HepG2 (cell line): Measurements from ENCODE around the gene CDHR4. TPM values are rescaled to one million over a fixed set of nuclear protein-coding genes. Genes with fewer than 3 reads are reported as not detected.
A peak's percentile ranks its signal among the peaks of the same experiment; 100 is the strongest.

Experiments used
- ATAC-seq: fragments of 200-7000 bp; cut with Tn5 transposase; 3 replicates; pipeline ENCODE4 v1.9.1; 2020; ENCODE audit warnings: mild to moderate bottlenecking, moderate library complexity
- BruUV-seq: library from RNA; stranded (reverse); fragments of 400-500 nt; replicated peaks from 2 replicates; lab custom pipeline; 2021; lab: Mats Ljungman, UMichigan
- CTCF ChIA-PET: fragments of 300-600 bp; formaldehyde crosslinking; extraction: SDS; loops from one replicate; lab custom pipeline; 2021; ENCODE audit warnings: low total read pairs, inconsistent platforms, low intra/inter-chr PET ratio; lab: Yijun Ruan, JAX
- POLR2A ChIA-PET: fragments of 350-600 bp; sonication (Branson Sonifier 250); formaldehyde crosslinking; loops from one replicate; lab custom pipeline; 2020; ENCODE audit warnings: antibody characterized with exemption, inconsistent platforms; lab: Yijun Ruan, JAX
- DNase-seq: peaks from one replicate; pipeline ENCODE4 v3.0.0-alpha.2; 2015; ENCODE audit warnings: low spot score
- FAIRE-seq: peaks from 3 replicates; lab custom pipeline; 2011; peaks lifted over from hg19 to GRCh38; lab: Jason Lieb, UNC
- H2AFZ ChIP-seq: one replicate; pipeline ENCODE4 v1.6.1; 2011; ENCODE audit warnings: low read length, inconsistent platforms
- H3K27ac ChIP-seq: fragments of 300-600 bp; 3 replicates; pipeline ENCODE4 v1.8.0; 2011; ENCODE audit warnings: mixed run types, mild to moderate bottlenecking, mixed read lengths, low read length, inconsistent platforms; ENCODE audit not compliant: insufficient read depth; ENCODE audit errors: extremely low read length
- H3K27me3 ChIP-seq, 2 experiments: fragments of 200-600 bp in 1 of 2; 2 replicates in 1 of 2; 3 replicates in 1 of 2; pipeline versions ENCODE4 v1.6.0 to v1.8.0; 2011; ENCODE audit warnings: low read length in 2 of 2, mild to moderate bottlenecking in 2 of 2, moderate library complexity in 2 of 2, inconsistent platforms in 1 of 2; ENCODE audit not compliant: insufficient read depth in 2 of 2, control insufficient read depth in 1 of 2
- H3K36me3 ChIP-seq, 2 experiments: fragments of 200-600 bp in 1 of 2; replicated peaks in 1 of 2; 2 replicates in 1 of 2; 3 replicates in 1 of 2; pipeline versions ENCODE4 v1.5.1 to v1.8.0; 2011; ENCODE audit warnings: low read length in 2 of 2, inconsistent platforms in 1 of 2; ENCODE audit not compliant: insufficient read depth in 2 of 2, control insufficient read depth in 1 of 2
- H3K4me1 ChIP-seq: 2 replicates; pipeline ENCODE4 v1.5.1; 2012; ENCODE audit warnings: low read length, inconsistent platforms; ENCODE audit not compliant: insufficient read depth
- H3K4me2 ChIP-seq: 2 replicates; pipeline ENCODE4 v1.6.0; 2011; ENCODE audit warnings: low read depth, low read length, inconsistent platforms
- H3K4me3 ChIP-seq, 3 experiments: fragments of 200-600 bp in 1 of 3; sonication (generic), shearing (Covaris generic) in 1 of 3; replicated peaks in 1 of 3; 2 replicates each; pipeline ENCODE4 v1.5.1; 2011 to 2016; ENCODE audit warnings: low read length in 3 of 3, inconsistent platforms in 2 of 3, low read depth in 2 of 3, mild to moderate bottlenecking in 2 of 3, control low read depth in 1 of 3, mixed read lengths in 1 of 3; ENCODE audit not compliant: insufficient read depth in 1 of 3
- H3K79me2 ChIP-seq: one replicate; pipeline ENCODE4 v1.6.1; 2011; ENCODE audit warnings: low read length, inconsistent platforms; ENCODE audit not compliant: insufficient read depth
- H3K9ac ChIP-seq: 2 replicates; pipeline ENCODE4 v1.6.0; 2011; ENCODE audit warnings: mild to moderate bottlenecking, low read depth, low read length, inconsistent platforms; ENCODE audit not compliant: insufficient read depth
- H3K9me3 ChIP-seq: 2 replicates; pipeline ENCODE4 v1.5.1; 2012; ENCODE audit warnings: mild to moderate bottlenecking, low read length
- H4K20me1 ChIP-seq: 2 replicates; pipeline ENCODE4 v1.6.0; 2011; ENCODE audit warnings: inconsistent platforms, mild to moderate bottlenecking, low read length, moderate library complexity; ENCODE audit not compliant: insufficient read depth
- ERF ChIP-seq: IDR thresholded peaks from 2 replicates; pipeline ENCODE4 v1.6.1; 2018; ENCODE audit warnings: missing biosample characterization, missing genetic modification reagents
- FOXO1 ChIP-seq: sonication (generic); formaldehyde crosslinking; IDR thresholded peaks from 2 replicates; pipeline ENCODE4 v1.4.0; 2020; ENCODE audit warnings: missing genetic modification reagents
- HNRNPUL1 ChIP-seq: fragments of 200-400 bp; formaldehyde crosslinking; IDR thresholded peaks from 2 replicates; pipeline ENCODE4 v1.6.1; 2017; ENCODE audit warnings: low read depth, mild to moderate bottlenecking, low read length, moderate library complexity
- HOXA3 ChIP-seq: sonication (generic); formaldehyde crosslinking; IDR thresholded peaks from 2 replicates; pipeline ENCODE4 v1.5.0; 2020; ENCODE audit warnings: missing genetic modification reagents
- MLLT10 ChIP-seq: sonication (generic); formaldehyde crosslinking; IDR thresholded peaks from 2 replicates; pipeline ENCODE4 v1.4.0; 2020; ENCODE audit warnings: missing genetic modification reagents
- SAP130 ChIP-seq: IDR thresholded peaks from 2 replicates; pipeline ENCODE4 v1.6.1; 2016; ENCODE audit warnings: low read depth
- SMC3 ChIP-seq: IDR thresholded peaks from 2 replicates; pipeline ENCODE4 v1.6.1; 2011; ENCODE audit warnings: low read length, improper control_type of control experiment
- STAG1 ChIP-seq: sonication (generic); formaldehyde crosslinking; IDR thresholded peaks from 2 replicates; pipeline ENCODE4 v1.4.0; 2020; ENCODE audit warnings: missing genetic modification reagents
- TGIF2 ChIP-seq: IDR thresholded peaks from 2 replicates; pipeline ENCODE4 v1.6.1; 2016; ENCODE audit warnings: control low read depth, missing compliant biosample characterization
- XRCC5 ChIP-seq: fragments of 200-400 bp; formaldehyde crosslinking; optimal IDR thresholded peaks from 2 replicates; pipeline ENCODE3; 2017; ENCODE audit warnings: mild to moderate bottlenecking, low read length
- YY1 ChIP-seq: IDR thresholded peaks from 2 replicates; pipeline ENCODE4 v1.6.1; 2011; ENCODE audit warnings: low read length, low read depth, moderate library complexity, mild to moderate bottlenecking; ENCODE audit not compliant: insufficient read depth, insufficient replicate concordance
- ZNF446 ChIP-seq: sonication (generic); formaldehyde crosslinking; IDR thresholded peaks from 2 replicates; pipeline ENCODE4 v1.5.0; 2020; ENCODE audit warnings: mild to moderate bottlenecking, missing genetic modification reagents
- ZNF598 ChIP-seq: sonication (generic); formaldehyde crosslinking; IDR thresholded peaks from 2 replicates; pipeline ENCODE4 v1.5.1; 2020; ENCODE audit warnings: mild to moderate bottlenecking, missing genetic modification reagents, borderline replicate concordance
- ZNF772 ChIP-seq: sonication (generic); formaldehyde crosslinking; IDR thresholded peaks from 2 replicates; pipeline ENCODE4 v1.5.0; 2020; ENCODE audit warnings: mild to moderate bottlenecking, missing genetic modification reagents
- WGBS: methylation state at CpG from one replicate; pipeline ENCODE4 v1.1.6; 2017; ENCODE audit warnings: low lambda C conversion rate; 5-methylcytosine and 5-hydroxymethylcytosine counted together
- in situ Hi-C: cut with HindIII; loops from 2 replicates; pipeline ENCODE4 v1.10.0; 2017; ENCODE audit warnings: low pct_unique_long_range_greater_than_20kb; ENCODE audit not compliant: extremely low pct_ligation_motif_present
- intact Hi-C: fragments of 100-400 bp; cut with micrococcal nuclease; formaldehyde crosslinking; loops from one replicate; pipeline ENCODE4 v1.10.0; 2022; ENCODE audit not compliant: unreplicated experiment
- polyA plus RNA-seq, 8 experiments: library from polyadenylated mRNA; depleted of rRNA in 3 of 8; stranded (reverse) in 7 of 8; unstranded in 1 of 8; fragments of >200 nt; fragmentation: Illumina TruSeq in 4 of 8; extraction: Trizol in 4 of 8; gene quantifications; 2 replicates each; pipeline versions ENCODE4 v1.2.1 to v1.2.3, GENCODE V29; 2011 to 2016; ENCODE audit warnings: low read depth in 4 of 8, missing spikeins in 1 of 8, mixed read lengths in 1 of 8; ENCODE audit not compliant: insufficient read depth in 1 of 8
- total RNA-seq, 5 experiments: library from RNA; depleted of rRNA; stranded (reverse); fragments of >200 nt; fragmentation: Illumina TruSeq; extraction: Trizol; gene quantifications; 2 replicates each; pipeline ENCODE4 v1.2.3, GENCODE V29; 2016; ENCODE audit warnings: low read depth in 1 of 5
- TF ChIP-seq, protein P1 (sequence below): sonication (generic); formaldehyde crosslinking; IDR thresholded peaks from 2 replicates; pipeline ENCODE4 v1.4.0; 2020; ENCODE audit warnings: missing genetic modification reagents, borderline replicate concordance
- TF ChIP-seq, protein P2 (sequence below): sonication (generic); formaldehyde crosslinking; IDR thresholded peaks from 2 replicates; pipeline ENCODE4 v1.8.0; 2022; ENCODE audit warnings: missing genetic modification reagents, low read depth, mild to moderate bottlenecking, borderline replicate concordance
- TF ChIP-seq, protein P3 (sequence below): IDR thresholded peaks from 2 replicates; pipeline ENCODE4 v1.6.1; 2016; ENCODE audit warnings: control low read depth
- TF ChIP-seq, protein P4 (sequence below): sonication (generic); formaldehyde crosslinking; IDR thresholded peaks from 2 replicates; pipeline ENCODE4 v1.8.0; 2022; ENCODE audit warnings: low read depth, missing genetic modification reagents

Gene CDHR4
- total and polyA plus RNA-seq, 2 of the 13 experiments (the other 11 are each of a cell fraction or from before 2014, with no cell fraction given): 0.21 TPM; not detected in 1

DNA sequence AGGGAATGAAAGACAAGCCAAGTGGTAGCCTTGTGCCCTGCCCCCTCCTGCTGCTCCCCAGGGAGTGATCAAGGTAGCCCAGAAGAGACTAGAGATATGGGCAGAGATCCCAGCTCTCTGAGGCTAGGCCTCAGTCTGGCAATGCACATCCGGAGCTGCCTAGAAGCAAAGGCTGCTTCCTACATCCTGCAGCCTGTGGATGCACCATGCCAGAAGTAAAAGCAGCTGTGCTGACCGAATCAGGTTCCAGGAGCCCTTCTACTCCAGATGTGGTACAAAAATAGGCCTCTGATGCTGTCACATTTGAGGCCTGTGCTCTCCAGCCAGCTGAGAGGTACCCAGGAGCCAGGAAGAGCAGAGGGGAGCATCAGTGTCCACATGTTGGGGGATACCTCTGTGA, 40.7 kb upstream of the CDHR4 start (continued):
- TF ChIP-seq, protein P1, sequence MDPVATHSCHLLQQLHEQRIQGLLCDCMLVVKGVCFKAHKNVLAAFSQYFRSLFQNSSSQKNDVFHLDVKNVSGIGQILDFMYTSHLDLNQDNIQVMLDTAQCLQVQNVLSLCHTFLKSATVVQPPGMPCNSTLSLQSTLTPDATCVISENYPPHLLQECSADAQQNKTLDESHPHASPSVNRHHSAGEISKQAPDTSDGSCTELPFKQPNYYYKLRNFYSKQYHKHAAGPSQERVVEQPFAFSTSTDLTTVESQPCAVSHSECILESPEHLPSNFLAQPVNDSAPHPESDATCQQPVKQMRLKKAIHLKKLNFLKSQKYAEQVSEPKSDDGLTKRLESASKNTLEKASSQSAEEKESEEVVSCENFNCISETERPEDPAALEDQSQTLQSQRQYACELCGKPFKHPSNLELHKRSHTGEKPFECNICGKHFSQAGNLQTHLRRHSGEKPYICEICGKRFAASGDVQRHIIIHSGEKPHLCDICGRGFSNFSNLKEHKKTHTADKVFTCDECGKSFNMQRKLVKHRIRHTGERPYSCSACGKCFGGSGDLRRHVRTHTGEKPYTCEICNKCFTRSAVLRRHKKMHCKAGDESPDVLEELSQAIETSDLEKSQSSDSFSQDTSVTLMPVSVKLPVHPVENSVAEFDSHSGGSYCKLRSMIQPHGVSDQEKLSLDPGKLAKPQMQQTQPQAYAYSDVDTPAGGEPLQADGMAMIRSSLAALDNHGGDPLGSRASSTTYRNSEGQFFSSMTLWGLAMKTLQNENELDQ (CRISPR knock-in tag): no peak

DNA sequence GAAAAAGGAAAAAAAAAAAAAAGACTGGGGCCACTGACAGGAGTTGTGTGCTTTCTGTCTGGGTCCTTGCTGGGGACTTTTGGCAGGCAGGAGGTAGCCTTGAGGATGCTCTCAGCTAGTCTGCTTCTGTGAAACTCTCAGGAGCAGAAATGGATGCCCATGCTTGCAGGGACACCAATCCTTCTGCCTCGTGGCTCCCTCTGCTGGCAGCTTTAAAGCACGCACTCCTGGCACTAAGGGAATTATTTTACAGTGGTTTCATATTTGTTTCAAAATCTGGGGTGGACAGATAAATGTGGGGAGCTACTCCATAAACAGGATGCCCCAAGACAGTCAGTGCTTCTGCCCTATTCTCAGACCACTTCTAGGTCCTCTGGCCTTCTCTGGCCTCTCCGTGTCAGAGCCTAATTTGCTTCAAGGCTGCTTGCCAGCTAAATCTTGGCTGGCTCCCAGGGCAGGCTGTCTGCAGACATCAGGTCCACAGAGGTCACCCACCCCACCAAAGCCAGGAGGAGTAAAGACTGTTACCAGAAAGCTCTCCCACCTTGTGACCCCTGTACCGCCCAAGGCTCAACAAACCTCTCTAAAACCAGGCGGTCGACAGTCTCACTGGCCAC, 39.6 kb upstream of the CDHR4 start:
- ATAC-seq (peak; percentile 81), DNase-seq (peak; percentile 63), FAIRE-seq (peak; percentile 61)
- CTCF ChIA-PET: interaction anchor here (0.8 to 1.9 kb wide), 4 partner anchors 37 to 135 kb away, joined by 3 to 27 read pairs (median 9); partner anchors contain the start of gene INKA1
- Histone ChIP-seq H3K9ac (no peak overlapping the region), H3K27ac (no peak overlapping the region), H2AFZ (no peak overlapping the region), H3K79me2 (no peaks in the 10 kb centered on the region), H3K36me3 (peaks cover 5 to 34% of the 10 kb centered on the region in 2 experiments; a peak in 4 of 5 replicates), H4K20me1 (no peaks in the 10 kb centered on the region), H3K9me3 (no peaks in the 10 kb centered on the region), H3K4me2 (no peak overlapping the region), H3K4me1 (peaks cover 30% of the 10 kb centered on the region), H3K27me3 (no peaks in the 10 kb centered on the region), H3K4me3 (no peak overlapping the region)
- POLR2A ChIA-PET: interaction anchor here (0.8 to 1.2 kb wide), 3 partner anchors 22 to 299 kb away, joined by 3 to 4 read pairs (median 3); partner anchors contain the start of gene IP6K1
- in situ Hi-C loops (loop anchor here (5.0 kb wide), 1 partner anchor 137 kb away; no protein-coding TSS in a partner anchor), intact Hi-C loops (loop anchor here (1.0 kb wide), 2 partner anchors 37 to 136 kb away; no protein-coding TSS in a partner anchor)
- no TSS peak for BruUV-seq
- 59% methylated on average over 5 of the region's 6 CpGs for WGBS
- TF ChIP-seq HNRNPUL1 (no peak), ZNF598 (CRISPR knock-in tag) (0 out of 2 replicates have a peak, but pooled peaks have one; percentile 25), XRCC5 (peak; percentile 19), ZNF446 (CRISPR knock-in tag) (no peak), MLLT10 (no peak), SMC3 (peak; percentile 97), FOXO1 (CRISPR knock-in tag) (no peak), STAG1 (CRISPR knock-in tag) (peak; percentile 88), YY1 (peak; percentile 32), ZNF772 (CRISPR knock-in tag) (no peak), SAP130 (CRISPR knock-in tag) (peak; percentile 53), HOXA3 (CRISPR knock-in tag) (0 out of 2 replicates have a peak, but pooled peaks have one; percentile 1), TGIF2 (CRISPR knock-in tag) (no peak), ERF (0 out of 2 replicates have a peak, but pooled peaks have one; percentile 35)
- TF ChIP-seq, protein P2, sequence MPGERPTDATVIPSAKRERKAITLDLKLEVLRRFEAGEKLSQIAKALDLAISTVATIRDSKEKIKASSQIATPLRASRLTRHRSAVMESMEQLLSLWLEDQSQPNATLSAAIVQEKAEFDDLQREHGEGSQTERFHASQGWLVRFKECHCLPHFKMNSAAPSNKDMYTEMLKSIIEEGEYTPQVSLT: no peak
- TF ChIP-seq, protein P3, sequence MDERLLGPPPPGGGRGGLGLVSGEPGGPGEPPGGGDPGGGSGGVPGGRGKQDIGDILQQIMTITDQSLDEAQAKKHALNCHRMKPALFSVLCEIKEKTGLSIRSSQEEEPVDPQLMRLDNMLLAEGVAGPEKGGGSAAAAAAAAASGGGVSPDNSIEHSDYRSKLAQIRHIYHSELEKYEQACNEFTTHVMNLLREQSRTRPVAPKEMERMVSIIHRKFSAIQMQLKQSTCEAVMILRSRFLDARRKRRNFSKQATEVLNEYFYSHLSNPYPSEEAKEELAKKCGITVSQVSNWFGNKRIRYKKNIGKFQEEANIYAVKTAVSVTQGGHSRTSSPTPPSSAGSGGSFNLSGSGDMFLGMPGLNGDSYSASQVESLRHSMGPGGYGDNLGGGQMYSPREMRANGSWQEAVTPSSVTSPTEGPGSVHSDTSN (CRISPR knock-in tag): no peak
- TF ChIP-seq, protein P4, sequence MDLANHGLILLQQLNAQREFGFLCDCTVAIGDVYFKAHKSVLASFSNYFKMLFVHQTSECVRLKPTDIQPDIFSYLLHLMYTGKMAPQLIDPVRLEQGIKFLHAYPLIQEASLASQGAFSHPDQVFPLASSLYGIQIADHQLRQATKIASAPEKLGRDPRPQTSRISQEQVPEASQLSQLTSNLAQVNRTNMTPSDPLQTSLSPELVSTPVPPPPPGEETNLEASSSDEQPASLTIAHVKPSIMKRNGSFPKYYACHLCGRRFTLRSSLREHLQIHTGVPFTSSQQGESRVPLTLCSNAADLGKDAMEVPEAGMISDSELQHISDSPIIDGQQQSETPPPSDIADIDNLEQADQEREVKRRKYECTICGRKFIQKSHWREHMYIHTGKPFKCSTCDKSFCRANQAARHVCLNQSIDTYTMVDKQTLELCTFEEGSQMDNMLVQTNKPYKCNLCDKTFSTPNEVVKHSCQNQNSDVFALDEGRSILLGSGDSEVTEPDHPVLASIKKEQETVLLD: no peak
